Glutamatergic neuron (in vitro differentiated cells): Measurements from ENCODE around the gene HTT. TPM values are rescaled to one million over a fixed set of nuclear protein-coding genes. Genes with fewer than 3 reads are reported as not detected.

Source experiments
- DNase-seq: peaks from one replicate; pipeline ENCODE4 v3.0.0; 2022
- H3K27ac Mint-ChIP-seq: one replicate; pipeline ENCODE4 v1.8.0; 2020; ENCODE audit warnings: mild to moderate bottlenecking, mixed read lengths, inconsistent platforms; ENCODE audit not compliant: unreplicated experiment
- H3K27me3 Mint-ChIP-seq: one replicate; pipeline ENCODE4 v1.8.0; 2020; ENCODE audit warnings: mild to moderate bottlenecking, moderate library complexity, mixed read lengths, inconsistent platforms; ENCODE audit not compliant: unreplicated experiment
- H3K36me3 Mint-ChIP-seq: one replicate; pipeline ENCODE4 v1.8.0; 2020; ENCODE audit warnings: mild to moderate bottlenecking, mixed read lengths, inconsistent platforms; ENCODE audit not compliant: unreplicated experiment
- H3K4me1 Mint-ChIP-seq: one replicate; pipeline ENCODE4 v1.8.0; 2020; ENCODE audit warnings: mild to moderate bottlenecking, low read depth, mixed read lengths, inconsistent platforms; ENCODE audit not compliant: unreplicated experiment
- H3K4me3 Mint-ChIP-seq: one replicate; pipeline ENCODE4 v1.8.0; 2020; ENCODE audit warnings: mild to moderate bottlenecking, mixed read lengths, inconsistent platforms; ENCODE audit not compliant: unreplicated experiment
- H3K9me3 Mint-ChIP-seq: one replicate; pipeline ENCODE4 v1.8.0; 2020; ENCODE audit warnings: mild to moderate bottlenecking, moderate library complexity, mixed read lengths, inconsistent platforms; ENCODE audit not compliant: unreplicated experiment
- CTCF ChIP-seq: fragments of 200-600 bp; sonication (generic); IDR thresholded peaks from one replicate; pipeline ENCODE4 v1.5.0; 2021; ENCODE audit not compliant: partially characterized antibody, unreplicated experiment
- total RNA-seq: library from RNA; stranded (reverse); fragmentation: NEBNext Ultra II Directional; extraction: Animal tissue kit (Norgen Biotek cat#: 25700); gene quantifications from one replicate; pipeline ENCODE4 v1.2.1, GENCODE V29; 2021; ENCODE audit not compliant: unreplicated experiment

Gene HTT
- total RNA-seq, 1 donor from 2014 or later: 107 TPM

- peaks cover 9% of the 10 kb centered on the region for H3K4me1 Mint-ChIP-seq
- no peak overlapping the region for H3K27ac Mint-ChIP-seq
- no peak overlapping the region for H3K4me3 Mint-ChIP-seq
- H3K27me3 Mint-ChIP-seq: peaks cover 11% of the 10 kb centered on the region
- DNase-seq: no peak
- peaks cover 14% of the 10 kb centered on the region for H3K9me3 Mint-ChIP-seq
- no peak for TF ChIP-seq CTCF
- peaks cover 9% of the 10 kb centered on the region for H3K36me3 Mint-ChIP-seq
Observed at GRCh38 chr4:3234171-3235029, 159.9 kb downstream of the HTT start.

- TF ChIP-seq CTCF: no peak
- DNase-seq: no peak
- H3K4me1 Mint-ChIP-seq: peaks cover 9% of the 10 kb centered on the region
- no peak overlapping the region for H3K4me3 Mint-ChIP-seq
- no peak overlapping the region for H3K27ac Mint-ChIP-seq
- H3K9me3 Mint-ChIP-seq: peaks cover 14% of the 10 kb centered on the region
- H3K27me3 Mint-ChIP-seq: peaks cover 11% of the 10 kb centered on the region
- H3K36me3 Mint-ChIP-seq: peaks cover 5% of the 10 kb centered on the region
Observed at GRCh38 chr4:3235030-3235345, 160.5 kb downstream of the HTT start.

- no peak overlapping the region for H3K4me3 Mint-ChIP-seq
- peaks cover 5% of the 10 kb centered on the region for H3K36me3 Mint-ChIP-seq
- DNase-seq: no peak
- H3K27ac Mint-ChIP-seq: no peak overlapping the region
- H3K4me1 Mint-ChIP-seq: peaks cover 10% of the 10 kb centered on the region
- no peak for TF ChIP-seq CTCF
- H3K27me3 Mint-ChIP-seq: peaks cover 11% of the 10 kb centered on the region
- peaks cover 14% of the 10 kb centered on the region for H3K9me3 Mint-ChIP-seq
Observed at GRCh38 chr4:3235581-3235980, 161.1 kb downstream of the HTT start.

- no peak overlapping the region for H3K27ac Mint-ChIP-seq
- peaks cover 12% of the 10 kb centered on the region for H3K27me3 Mint-ChIP-seq
- H3K36me3 Mint-ChIP-seq: peaks cover 5% of the 10 kb centered on the region
- peaks cover 13% of the 10 kb centered on the region for H3K9me3 Mint-ChIP-seq
- no peak for DNase-seq
- H3K4me3 Mint-ChIP-seq: no peak overlapping the region
- TF ChIP-seq CTCF: no peak
- peaks cover 19% of the 10 kb centered on the region for H3K4me1 Mint-ChIP-seq
Observed at GRCh38 chr4:3236326-3236878, 161.9 kb downstream of the HTT start.

GRCh38 chr4:3237266-3237665, 162.8 kb downstream of the HTT start:
- Mint-ChIP-seq H3K27me3 (peaks cover 13% of the 10 kb centered on the region), H3K4me1 (peaks cover 21% of the 10 kb centered on the region), H3K36me3 (peaks cover 9% of the 10 kb centered on the region), H3K9me3 (peaks cover 9% of the 10 kb centered on the region), H3K27ac (peak overlapping the region; percentile 81), H3K4me3 (peak overlapping the region; percentile 49)
- no peak for TF ChIP-seq CTCF
- DNase-seq: no peak
